Naive thymus-derived CD8-positive, alpha-beta T cell (primary cell): ENCODE results near the gene PRLR. TPM values are rescaled to one million over a fixed set of nuclear protein-coding genes. Genes with fewer than 3 reads are reported as not detected.
A peak's percentile ranks its signal among the peaks of the same experiment; 100 is the strongest.

Source experiments
- ATAC-seq, 2 donors: fragments of 150-1000 bp; cut with Tn5 transposase in 1 of 2; sonication (Bioruptor Pico), chemical (Tn5 transposase) in 1 of 2; 1 replicate in 1 of 2; 2 replicates in 1 of 2; pipeline ENCODE4 v1.10.0; 2021; ENCODE audit warnings: mild to moderate bottlenecking in 2 of 2, moderate library complexity in 2 of 2
- POLR2A ChIA-PET: fragments of 350-600 bp; sonication (Branson Sonifier 250); formaldehyde crosslinking; loops from one replicate; lab custom pipeline; 2021; ENCODE audit warnings: antibody characterized with exemption; lab: Charles Lee
- DNase-seq, 10 donors: peaks; one replicate each; pipeline versions ENCODE4 v3.0.0 to v3.0.0-alpha.2; 2020 to 2022
- H3K27ac Mint-ChIP-seq, 10 donors: one replicate each; pipeline ENCODE4 v1.8.0; 2020 to 2022; ENCODE audit warnings: mild to moderate bottlenecking in 10 of 10, mixed read lengths in 10 of 10, moderate library complexity in 4 of 10, inconsistent platforms in 1 of 10
- H3K27me3 Mint-ChIP-seq, 5 donors: one replicate each; pipeline ENCODE4 v1.8.0; 2021 to 2022; ENCODE audit warnings: mixed read lengths in 5 of 5
- H3K36me3 Mint-ChIP-seq, 3 donors: one replicate each; pipeline ENCODE4 v1.8.0; 2020 to 2022; ENCODE audit warnings: mixed read lengths in 3 of 3, mild to moderate bottlenecking in 2 of 3, inconsistent platforms in 1 of 3
- H3K4me1 Mint-ChIP-seq, 4 donors: one replicate each; pipeline ENCODE4 v1.8.0; 2021 to 2022; ENCODE audit warnings: mixed read lengths in 4 of 4
- H3K4me3 Mint-ChIP-seq, 10 donors: one replicate each; pipeline ENCODE4 v1.8.0; 2020 to 2022; ENCODE audit warnings: mild to moderate bottlenecking in 10 of 10, mixed read lengths in 10 of 10, moderate library complexity in 6 of 10, inconsistent platforms in 1 of 10
- H3K9me3 Mint-ChIP-seq, 9 donors: one replicate each; pipeline ENCODE4 v1.8.0; 2020 to 2022; ENCODE audit warnings: mixed read lengths in 9 of 9, mild to moderate bottlenecking in 3 of 9, inconsistent platforms in 1 of 9, moderate library complexity in 1 of 9
- polyA plus RNA-seq, 3 donors: library from polyadenylated mRNA; unstranded; fragments of 300-500 nt; fragmentation: Illumina TruSeq; gene quantifications; one replicate each; pipeline ENCODE4 v1.2.3, GENCODE V29; 2021
- total RNA-seq, 8 experiments: library from RNA in 2 of 8; stranded (reverse) in 2 of 8; gene quantifications; one replicate each; pipeline ENCODE4 v1.2.3 and lab custom pipeline; 2021 to 2026

The PRLR gene
- total and polyA plus RNA-seq, 5 experiments from 2014 or later = not detected

DNA sequence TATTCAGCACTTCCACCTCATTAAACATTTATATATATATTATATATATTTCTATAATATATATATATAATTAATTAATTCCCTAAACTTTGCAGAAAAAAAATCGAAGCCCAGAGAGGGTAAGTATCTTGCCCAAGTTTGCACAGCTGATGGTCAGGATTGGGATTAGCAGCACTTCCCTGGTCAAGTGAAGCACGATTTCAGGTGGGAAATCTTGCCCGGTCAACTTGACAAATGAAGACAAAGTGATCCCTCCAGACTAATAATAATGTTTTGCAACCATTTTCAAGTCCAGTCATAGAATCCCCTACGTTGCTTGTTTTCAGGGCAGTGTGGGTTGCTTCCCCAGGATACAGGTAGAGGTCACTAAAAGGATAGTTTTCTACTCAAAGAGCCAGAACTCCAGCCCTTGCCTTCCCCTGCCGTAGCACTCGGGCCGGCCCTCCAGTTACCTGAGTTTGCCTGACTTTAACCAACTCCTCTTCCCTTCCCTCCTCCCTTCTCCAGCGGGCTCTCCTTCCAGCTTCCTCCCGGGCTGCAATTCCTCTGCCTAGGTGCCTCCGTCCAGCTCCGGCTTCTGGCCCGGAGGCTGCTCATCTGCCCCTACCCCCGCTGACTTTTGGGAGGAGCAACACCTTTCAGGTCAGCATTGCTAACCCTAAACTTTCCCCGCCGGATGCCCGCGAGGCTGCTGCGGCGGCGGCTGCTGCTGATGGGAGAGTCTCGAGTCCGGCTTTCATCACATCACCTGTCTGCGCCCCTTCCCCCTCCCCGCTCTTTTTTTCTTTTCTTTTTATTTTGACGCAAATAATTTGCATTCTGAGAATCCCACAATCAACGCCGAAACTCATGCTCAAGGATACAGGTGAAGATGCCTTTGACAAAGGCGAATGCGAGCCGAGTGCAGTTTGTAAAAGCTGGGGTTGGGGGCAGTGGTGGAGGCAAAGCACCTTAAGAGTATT lies 930 bp downstream of the PRLR start:
- Mint-ChIP-seq H3K27ac (no peak overlapping the region), H3K4me3 (peak overlapping the region; percentile 66 to 84 (median 76)), H3K36me3 (peaks cover 0 to 2% (median 0%) of the 10 kb centered on the region in 3 donors), H3K27me3 (peaks cover 45 to 96% (median 69%) of the 10 kb centered on the region in 5 donors), H3K4me1 (peaks cover 6 to 17% (median 12%) of the 10 kb centered on the region in 4 donors), H3K9me3 (peaks cover 0 to 2% (median 0%) of the 10 kb centered on the region in 9 donors)
- DNase-seq = no peak
- POLR2A ChIA-PET = no interaction called here
- peak in 1 of 2 donors; percentile 18 for ATAC-seq

DNA sequence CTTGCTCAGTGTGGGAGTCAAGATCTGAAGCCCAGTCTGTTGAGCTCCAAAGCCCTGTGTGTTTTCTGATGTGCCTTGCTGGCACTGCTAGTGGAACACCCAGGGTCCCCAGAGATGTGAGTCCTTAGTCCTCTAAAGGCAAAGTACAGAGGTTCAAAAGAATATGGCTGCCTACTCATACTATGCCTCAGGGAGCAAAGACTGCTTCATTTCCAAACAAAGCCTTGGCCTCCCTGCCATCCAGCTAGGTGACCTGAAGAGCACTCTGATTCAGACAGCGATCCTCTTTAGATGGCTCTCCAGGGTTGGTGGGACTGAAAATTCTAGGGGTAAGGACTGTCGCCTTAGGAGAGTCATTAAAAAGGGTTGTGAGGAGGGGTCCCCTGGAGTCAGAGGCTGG lies 2.0 kb downstream of the PRLR start:
- DNase-seq = no peak
- peaks cover 48 to 96% (median 71%) of the 10 kb centered on the region in 5 donors for H3K27me3 Mint-ChIP-seq

DNA sequence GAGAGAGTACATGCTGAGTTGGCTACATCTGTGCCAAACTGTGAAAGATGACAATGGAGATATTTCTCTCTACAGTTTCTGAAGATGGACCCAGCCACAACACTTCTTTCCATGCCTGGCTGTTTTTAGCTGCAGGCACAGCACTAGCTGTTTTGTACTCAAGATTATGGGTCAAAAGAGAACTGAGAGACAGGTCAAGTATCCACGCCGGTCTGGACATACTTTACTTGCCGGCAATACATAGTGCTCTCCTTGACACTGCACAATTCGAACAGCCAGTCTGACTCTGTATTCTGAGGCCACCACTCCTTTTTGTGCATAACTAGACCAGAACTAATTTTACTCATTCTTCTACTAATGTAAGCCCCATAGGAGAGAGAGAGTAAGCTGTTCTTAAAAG lies 2.6 kb downstream of the PRLR start:
- POLR2A ChIA-PET = no interaction called here
- DNase-seq (no peak), ATAC-seq (no peak)
- no peaks in the 10 kb centered on the region for H3K9me3 Mint-ChIP-seq
- peaks cover 6 to 17% (median 12%) of the 10 kb centered on the region in 4 donors for H3K4me1 Mint-ChIP-seq
- peaks cover 0 to 2% (median 0%) of the 10 kb centered on the region in 3 donors for H3K36me3 Mint-ChIP-seq
- no peak overlapping the region for H3K4me3 Mint-ChIP-seq
- H3K27ac Mint-ChIP-seq = peak overlapping the region in 1 of 10 donors; percentile 75
- peaks cover 44 to 93% (median 65%) of the 10 kb centered on the region in 5 donors for H3K27me3 Mint-ChIP-seq

More for the DNA sequence above, 2.0 kb downstream of the PRLR start:
- ATAC-seq = no peak
- no peak overlapping the region for H3K4me3 Mint-ChIP-seq
- H3K9me3 Mint-ChIP-seq = no peaks in the 10 kb centered on the region
- POLR2A ChIA-PET = no interaction called here
- H3K36me3 Mint-ChIP-seq = peaks cover 0 to 2% (median 0%) of the 10 kb centered on the region in 3 donors
- peak overlapping the region in 1 of 10 donors; percentile 28 for H3K27ac Mint-ChIP-seq
- peaks cover 6 to 17% (median 12%) of the 10 kb centered on the region in 4 donors for H3K4me1 Mint-ChIP-seq

DNA sequence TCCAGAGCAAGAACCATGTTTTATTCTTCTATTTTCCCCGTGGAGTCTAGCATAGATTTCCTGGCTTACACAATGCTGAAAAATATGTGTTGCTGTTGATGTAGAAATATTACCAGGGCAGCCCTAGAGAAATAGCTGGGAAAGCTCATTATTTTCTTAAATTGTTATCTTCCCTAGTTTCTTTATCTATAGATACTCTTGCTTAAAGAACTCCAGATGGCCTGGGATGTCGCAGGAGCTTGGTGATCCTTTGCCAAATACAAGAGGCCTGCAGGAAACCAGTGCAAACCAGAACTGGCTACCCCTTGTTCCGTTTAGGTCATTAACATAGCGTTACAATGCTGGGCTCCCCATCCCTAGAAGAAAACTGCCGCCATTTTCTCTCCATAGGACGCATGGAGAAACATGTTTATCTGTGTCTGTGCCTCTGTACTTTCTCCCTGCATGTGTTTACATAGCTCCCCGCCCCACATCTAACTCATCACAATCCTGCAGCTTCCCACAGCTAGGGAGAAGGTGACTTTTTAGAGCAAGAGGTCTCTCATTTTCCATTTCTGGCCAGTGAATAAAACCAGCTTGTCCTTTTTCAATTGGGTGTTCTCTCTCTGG lies 6.4 kb downstream of the PRLR start:
- DNase-seq (no peak), ATAC-seq (no peak)
- H3K27me3 Mint-ChIP-seq = peaks cover 31 to 75% (median 42%) of the 10 kb centered on the region in 5 donors
- H3K4me1 Mint-ChIP-seq = no peaks in the 10 kb centered on the region
- H3K4me3 Mint-ChIP-seq = no peak overlapping the region
- no peak overlapping the region for H3K27ac Mint-ChIP-seq
- no peaks in the 10 kb centered on the region for H3K9me3 Mint-ChIP-seq
- H3K36me3 Mint-ChIP-seq = no peaks in the 10 kb centered on the region
- POLR2A ChIA-PET = no interaction called here

DNA sequence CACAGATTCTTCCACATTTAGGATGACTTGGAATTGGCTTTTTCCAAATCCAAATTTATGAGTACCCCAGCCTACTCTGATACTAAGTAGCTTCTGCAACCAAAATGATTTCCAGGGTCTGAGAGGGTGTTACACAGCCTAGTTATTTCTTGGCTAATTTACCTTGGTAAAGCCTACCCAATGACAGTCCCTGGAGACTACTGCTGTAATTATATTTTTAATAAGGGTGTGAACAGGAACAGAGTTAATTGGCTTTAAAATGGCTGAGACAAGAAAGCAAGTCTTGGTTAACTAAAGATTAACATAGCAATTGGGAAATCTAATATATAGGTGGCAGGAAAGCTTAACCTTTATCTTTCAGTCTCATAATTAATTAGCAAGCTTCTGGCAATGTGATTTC lies 9.3 kb downstream of the PRLR start:
- Mint-ChIP-seq H3K27me3 (peaks cover 13 to 45% (median 17%) of the 10 kb centered on the region in 5 donors), H3K36me3 (no peaks in the 10 kb centered on the region), H3K27ac (no peak overlapping the region), H3K9me3 (no peaks in the 10 kb centered on the region), H3K4me1 (no peaks in the 10 kb centered on the region), H3K4me3 (no peak overlapping the region)
- ATAC-seq = no peak
- no peak for DNase-seq
- POLR2A ChIA-PET = no interaction called here

DNA sequence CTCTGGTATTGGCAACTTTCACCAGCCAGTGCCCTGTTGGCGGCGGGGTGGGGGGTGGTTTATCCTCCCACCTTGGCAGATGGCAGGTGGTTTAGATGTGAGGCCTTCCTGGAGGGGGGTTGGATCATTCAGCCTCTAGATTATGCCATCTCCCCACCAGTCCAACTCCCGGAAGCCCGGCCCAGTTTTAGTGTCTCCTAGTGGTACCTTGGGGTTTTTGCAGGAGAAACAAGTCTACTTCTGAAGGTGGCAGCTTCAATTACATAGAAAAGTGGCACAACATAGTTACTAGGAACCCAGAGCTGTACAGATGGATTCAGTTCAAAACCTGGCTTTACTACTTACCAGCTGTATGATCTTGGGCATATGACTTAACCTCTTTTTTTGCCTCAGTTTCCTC lies 11.3 kb downstream of the PRLR start:
- Mint-ChIP-seq H3K27me3 (peaks cover 7 to 26% (median 12%) of the 10 kb centered on the region in 5 donors), H3K4me1 (no peaks in the 10 kb centered on the region), H3K4me3 (no peak overlapping the region), H3K36me3 (no peaks in the 10 kb centered on the region), H3K27ac (no peak overlapping the region), H3K9me3 (no peaks in the 10 kb centered on the region)
- DNase-seq (no peak), ATAC-seq (no peak)
- POLR2A ChIA-PET = no interaction called here

DNA sequence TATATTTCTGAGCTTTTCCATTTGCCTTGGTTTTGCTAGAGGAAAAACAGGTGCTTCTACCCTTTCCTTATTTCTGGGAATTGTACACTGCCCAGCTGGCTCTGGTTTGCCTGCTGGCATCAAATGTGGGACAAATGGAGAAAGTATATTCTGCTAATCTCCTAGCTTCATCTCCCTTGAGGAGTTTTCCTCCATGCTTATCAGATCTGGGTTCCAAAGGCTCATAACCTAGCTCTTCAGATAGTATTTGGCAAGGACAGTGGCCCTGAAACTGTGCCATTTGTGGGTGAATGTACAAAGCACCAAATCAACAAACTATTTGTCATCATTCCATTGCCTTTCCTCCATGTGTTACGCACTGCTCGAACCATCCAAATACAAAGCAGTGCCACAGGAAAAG lies 16.2 kb downstream of the PRLR start:
- DNase-seq = no peak
- Mint-ChIP-seq H3K27me3 (peaks cover 0 to 17% (median 9%) of the 10 kb centered on the region in 5 donors), H3K4me3 (no peak overlapping the region), H3K36me3 (no peaks in the 10 kb centered on the region), H3K4me1 (no peaks in the 10 kb centered on the region), H3K27ac (no peak overlapping the region), H3K9me3 (no peaks in the 10 kb centered on the region)
- ATAC-seq = no peak
- POLR2A ChIA-PET = no interaction called here

DNA sequence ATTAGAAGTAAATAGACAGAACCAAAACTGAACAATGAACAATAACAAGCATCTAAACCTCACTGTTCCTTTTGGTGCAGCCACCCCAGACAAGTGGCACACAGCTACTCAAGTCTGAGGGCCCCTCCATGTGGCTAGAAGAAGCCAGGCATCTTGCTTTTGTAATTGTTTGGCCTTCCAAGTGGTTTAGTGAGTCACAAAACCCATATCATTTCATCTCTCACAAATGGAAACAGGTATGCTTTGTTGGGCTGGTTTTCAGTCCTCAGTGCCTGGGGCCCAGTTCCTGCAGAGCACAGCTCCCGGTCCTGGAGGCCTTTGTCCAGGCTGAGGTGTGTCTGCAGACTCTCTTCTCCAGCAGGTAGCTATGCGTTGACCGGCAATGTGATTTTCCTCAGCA lies 16.7 kb downstream of the PRLR start:
- Mint-ChIP-seq H3K27ac (no peak overlapping the region), H3K27me3 (peaks cover 0 to 17% (median 9%) of the 10 kb centered on the region in 5 donors), H3K4me3 (no peak overlapping the region), H3K9me3 (no peaks in the 10 kb centered on the region), H3K4me1 (no peaks in the 10 kb centered on the region), H3K36me3 (no peaks in the 10 kb centered on the region)
- ATAC-seq (no peak), DNase-seq (no peak)
- POLR2A ChIA-PET = no interaction called here

DNA sequence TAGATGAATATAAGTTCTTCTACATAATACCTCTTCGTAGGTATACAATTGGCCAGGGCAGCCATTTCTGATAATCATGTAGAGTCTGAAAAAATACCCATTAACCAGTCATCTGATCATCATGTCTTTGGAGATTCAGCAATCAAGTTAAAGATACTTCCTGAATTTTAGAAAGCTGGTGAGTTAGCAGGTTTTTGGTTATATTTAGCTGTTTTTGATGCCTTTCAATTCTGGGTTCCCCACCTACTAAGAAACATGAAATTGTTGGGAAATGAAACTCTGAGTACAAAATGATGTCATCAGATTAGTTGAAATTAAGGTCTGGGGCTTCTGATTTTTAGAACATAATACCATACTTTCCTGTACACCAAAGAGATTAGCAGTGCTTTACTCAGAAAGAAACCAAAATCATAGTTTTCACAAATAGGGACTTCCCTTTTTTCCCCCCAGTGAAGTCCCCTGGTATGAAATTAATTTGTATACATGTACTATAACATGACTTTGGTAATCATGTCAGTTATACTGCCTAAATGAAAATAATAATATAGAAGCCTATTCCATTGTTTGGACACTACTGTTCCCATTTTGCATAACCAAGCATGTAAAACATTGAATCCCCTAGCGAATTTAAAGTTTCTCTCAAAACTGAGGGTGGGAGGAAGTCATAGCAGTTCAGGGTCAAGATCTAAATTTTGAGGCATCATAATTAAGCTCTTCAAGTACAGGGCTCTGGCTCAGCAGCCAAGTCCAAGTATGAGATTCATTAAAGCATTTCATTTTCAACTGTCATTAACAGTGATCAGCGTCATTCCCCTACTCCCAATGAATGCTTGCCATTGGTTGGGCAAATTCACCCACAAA lies 17.9 kb downstream of the PRLR start:
- DNase-seq (no peak), ATAC-seq (no peak)
- Mint-ChIP-seq H3K27ac (no peak overlapping the region), H3K9me3 (no peaks in the 10 kb centered on the region), H3K4me3 (no peak overlapping the region), H3K36me3 (no peaks in the 10 kb centered on the region), H3K4me1 (no peaks in the 10 kb centered on the region), H3K27me3 (peaks cover 6 to 19% (median 14%) of the 10 kb centered on the region in 5 donors)
- POLR2A ChIA-PET = no interaction called here

DNA sequence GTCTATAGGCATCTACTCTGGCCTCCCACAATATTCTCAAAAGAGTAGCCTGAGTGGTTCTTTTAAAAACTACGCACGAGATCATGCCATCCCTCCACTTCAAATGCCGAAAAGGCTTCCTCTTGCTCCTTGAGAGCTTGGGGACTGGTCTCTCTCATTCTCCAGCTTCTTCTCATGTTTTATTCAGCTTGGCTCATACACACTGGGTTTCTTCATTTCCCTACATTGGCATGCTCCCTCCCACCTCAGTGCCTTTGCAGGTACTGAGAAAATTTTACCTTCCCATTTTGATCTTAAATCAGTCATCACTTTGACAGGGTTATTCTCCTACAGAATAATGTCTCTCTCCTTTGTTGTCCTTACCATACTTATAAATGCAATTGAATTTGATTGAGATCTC lies 20.4 kb downstream of the PRLR start:
- ATAC-seq = no peak

DNA sequence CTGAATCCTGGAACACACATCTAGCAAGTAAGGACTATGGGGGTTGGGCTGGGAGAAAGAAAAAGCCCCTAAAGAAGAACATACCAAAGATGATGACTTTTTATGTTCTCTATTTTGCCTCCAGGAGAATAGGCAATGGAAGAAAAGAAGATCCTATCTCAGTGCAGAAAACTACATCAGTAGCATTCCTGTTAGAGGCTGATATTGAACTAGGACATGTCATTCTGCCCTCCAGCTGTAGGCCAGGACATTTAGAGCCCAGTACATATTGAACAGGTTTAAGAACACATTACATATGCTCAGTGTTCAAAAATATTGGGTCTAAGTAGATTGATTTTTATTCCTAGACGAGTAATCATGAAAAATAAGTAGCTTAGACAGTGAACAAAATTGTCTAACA lies 24.7 kb downstream of the PRLR start:
- Mint-ChIP-seq H3K4me3 (no peak overlapping the region), H3K9me3 (no peaks in the 10 kb centered on the region), H3K27ac (no peak overlapping the region), H3K27me3 (peaks cover 13 to 35% (median 15%) of the 10 kb centered on the region in 5 donors), H3K4me1 (peaks cover 0 to 2% (median 0%) of the 10 kb centered on the region in 4 donors), H3K36me3 (no peaks in the 10 kb centered on the region)
- DNase-seq (no peak), ATAC-seq (no peak)
- POLR2A ChIA-PET = no interaction called here

More for the DNA sequence above, 20.4 kb downstream of the PRLR start:
- POLR2A ChIA-PET = no interaction called here
- Mint-ChIP-seq H3K4me3 (no peak overlapping the region), H3K36me3 (no peaks in the 10 kb centered on the region), H3K27me3 (peaks cover 10 to 31% (median 16%) of the 10 kb centered on the region in 5 donors), H3K9me3 (no peaks in the 10 kb centered on the region), H3K27ac (no peak overlapping the region), H3K4me1 (no peaks in the 10 kb centered on the region)
- no peak for DNase-seq

DNA sequence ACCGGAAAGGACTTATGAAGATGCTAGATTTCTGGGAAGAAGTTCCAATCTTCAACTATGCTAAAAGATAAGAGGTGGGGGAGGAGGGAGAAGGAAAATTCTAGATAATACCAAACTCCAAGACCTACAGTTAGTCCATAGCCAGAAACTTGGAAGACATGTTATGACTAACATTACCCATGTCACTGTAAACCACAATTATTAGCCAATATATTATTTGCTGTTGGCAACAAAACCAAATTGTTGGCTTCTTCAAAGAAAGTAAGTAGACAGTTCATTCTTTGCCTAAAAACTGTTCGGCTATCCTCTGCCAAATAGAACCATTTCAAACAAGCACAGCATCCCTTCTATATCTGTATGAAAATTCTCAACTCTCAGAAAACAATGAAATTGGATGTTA lies 25.1 kb downstream of the PRLR start:
- no peak for ATAC-seq
- no peak overlapping the region for H3K27ac Mint-ChIP-seq
- no peak overlapping the region for H3K4me3 Mint-ChIP-seq
- no peaks in the 10 kb centered on the region for H3K36me3 Mint-ChIP-seq
- DNase-seq = no peak
- peaks cover 12 to 38% (median 15%) of the 10 kb centered on the region in 5 donors for H3K27me3 Mint-ChIP-seq
- H3K4me1 Mint-ChIP-seq = peaks cover 0 to 2% (median 0%) of the 10 kb centered on the region in 4 donors
- H3K9me3 Mint-ChIP-seq = no peaks in the 10 kb centered on the region
- POLR2A ChIA-PET = no interaction called here
